HepG2 (cell line): ENCODE results near the gene ALPK3. TPM values are rescaled to one million over a fixed set of nuclear protein-coding genes. Genes with fewer than 3 reads are reported as not detected.
A peak's percentile ranks its signal among the peaks of the same experiment; 100 is the strongest.

ENCODE experiments used
- CHD4 ChIP-seq: fragments of 200-600 bp; sonication (generic); IDR thresholded peaks from 2 replicates; pipeline ENCODE4 v1.7.0; 2017; ENCODE audit warnings: mild to moderate bottlenecking, low read length, borderline replicate concordance
- EHMT2 ChIP-seq: fragments of 200-600 bp; sonication (generic); IDR thresholded peaks from 2 replicates; pipeline ENCODE4 v1.7.0; 2017; ENCODE audit warnings: antibody characterized with exemption, low read depth, low read length, borderline replicate concordance
- IRF2 ChIP-seq: IDR thresholded peaks from 2 replicates; pipeline ENCODE4 v1.6.1; 2018; ENCODE audit warnings: missing genetic modification reagents, missing compliant biosample characterization
- MLLT10 ChIP-seq: sonication (generic); formaldehyde crosslinking; IDR thresholded peaks from 2 replicates; pipeline ENCODE4 v1.4.0; 2020; ENCODE audit warnings: missing genetic modification reagents
- RBAK ChIP-seq: sonication (generic); formaldehyde crosslinking; IDR thresholded peaks from 2 replicates; pipeline ENCODE4 v1.5.1; 2020; ENCODE audit warnings: mild to moderate bottlenecking, missing genetic modification reagents
- RFX1 ChIP-seq: fragments of 450-650 bp; IDR thresholded peaks from 2 replicates; pipeline ENCODE4 v1.6.1; 2017
- SAP130 ChIP-seq: IDR thresholded peaks from 2 replicates; pipeline ENCODE4 v1.6.1; 2016; ENCODE audit warnings: low read depth
- THYN1 ChIP-seq: sonication (generic); formaldehyde crosslinking; IDR thresholded peaks from 2 replicates; pipeline ENCODE4 v1.8.1; 2023; ENCODE audit warnings: low read depth, mild to moderate bottlenecking, moderate library complexity, missing genetic modification reagents, borderline replicate concordance
- ZFX ChIP-seq: sonication (generic); formaldehyde crosslinking; IDR thresholded peaks from 2 replicates; pipeline ENCODE4 v1.4.0; 2020; ENCODE audit warnings: mild to moderate bottlenecking, low read depth, missing genetic modification reagents, moderate library complexity
- ZNF556 ChIP-seq: sonication (generic); formaldehyde crosslinking; IDR thresholded peaks from 2 replicates; pipeline ENCODE4 v1.4.0; 2020; ENCODE audit warnings: mild to moderate bottlenecking, missing genetic modification reagents, borderline replicate concordance
- ZNF768 ChIP-seq: sonication (generic); formaldehyde crosslinking; IDR thresholded peaks from 2 replicates; pipeline ENCODE4 v1.4.0; 2020; ENCODE audit warnings: missing genetic modification reagents
- polyA plus RNA-seq, 8 experiments: library from polyadenylated mRNA; depleted of rRNA in 3 of 8; stranded (reverse) in 7 of 8; unstranded in 1 of 8; fragments of >200 nt; fragmentation: Illumina TruSeq in 4 of 8; extraction: Trizol in 4 of 8; gene quantifications; 2 replicates each; pipeline versions ENCODE4 v1.2.1 to v1.2.3, GENCODE V29; 2011 to 2016; ENCODE audit warnings: low read depth in 4 of 8, missing spikeins in 1 of 8, mixed read lengths in 1 of 8; ENCODE audit not compliant: insufficient read depth in 1 of 8
- total RNA-seq, 5 experiments: library from RNA; depleted of rRNA; stranded (reverse); fragments of >200 nt; fragmentation: Illumina TruSeq; extraction: Trizol; gene quantifications; 2 replicates each; pipeline ENCODE4 v1.2.3, GENCODE V29; 2016; ENCODE audit warnings: low read depth in 1 of 5
- TF ChIP-seq, protein P1 (sequence below): IDR thresholded peaks from 2 replicates; pipeline ENCODE4 v1.6.1; 2018; ENCODE audit warnings: missing genetic modification reagents
- TF ChIP-seq, protein P2 (sequence below): sonication (generic); formaldehyde crosslinking; IDR thresholded peaks from 2 replicates; pipeline ENCODE4 v1.5.0; 2020; ENCODE audit warnings: mild to moderate bottlenecking, missing genetic modification reagents
- TF ChIP-seq, protein P3 (sequence below): IDR thresholded peaks from 2 replicates; pipeline ENCODE4 v1.6.1; 2016; ENCODE audit warnings: control low read depth
- TF ChIP-seq, protein P4 (sequence below): sonication (generic); formaldehyde crosslinking; IDR thresholded peaks from 2 replicates; pipeline ENCODE4 v1.4.0; 2020; ENCODE audit warnings: mild to moderate bottlenecking, low read depth, missing genetic modification reagents
- TF ChIP-seq, protein P5 (sequence below): sonication (generic); formaldehyde crosslinking; IDR thresholded peaks from 2 replicates; pipeline ENCODE4 v1.4.0; 2020; ENCODE audit warnings: missing genetic modification reagents
- TF ChIP-seq, protein P6 (sequence below): IDR thresholded peaks from 2 replicates; pipeline ENCODE4 v1.6.1; 2016; ENCODE audit warnings: low read depth, borderline replicate concordance
- TF ChIP-seq, protein P7 (sequence below): sonication (generic); formaldehyde crosslinking; conservative IDR thresholded peaks from 2 replicates; pipeline ENCODE4 v1.4.0; 2020; ENCODE audit warnings: missing genetic modification reagents
- TF ChIP-seq, protein P8 (sequence below): sonication (generic); formaldehyde crosslinking; IDR thresholded peaks from 2 replicates; pipeline ENCODE4 v1.5.0; 2020; ENCODE audit warnings: mild to moderate bottlenecking, low read depth, missing genetic modification reagents, borderline replicate concordance

The ALPK3 gene
- total and polyA plus RNA-seq, 2 of the 13 experiments (the other 11 are each of a cell fraction or from before 2014, with no cell fraction given) = 0.04 to 0.42 TPM

DNA sequence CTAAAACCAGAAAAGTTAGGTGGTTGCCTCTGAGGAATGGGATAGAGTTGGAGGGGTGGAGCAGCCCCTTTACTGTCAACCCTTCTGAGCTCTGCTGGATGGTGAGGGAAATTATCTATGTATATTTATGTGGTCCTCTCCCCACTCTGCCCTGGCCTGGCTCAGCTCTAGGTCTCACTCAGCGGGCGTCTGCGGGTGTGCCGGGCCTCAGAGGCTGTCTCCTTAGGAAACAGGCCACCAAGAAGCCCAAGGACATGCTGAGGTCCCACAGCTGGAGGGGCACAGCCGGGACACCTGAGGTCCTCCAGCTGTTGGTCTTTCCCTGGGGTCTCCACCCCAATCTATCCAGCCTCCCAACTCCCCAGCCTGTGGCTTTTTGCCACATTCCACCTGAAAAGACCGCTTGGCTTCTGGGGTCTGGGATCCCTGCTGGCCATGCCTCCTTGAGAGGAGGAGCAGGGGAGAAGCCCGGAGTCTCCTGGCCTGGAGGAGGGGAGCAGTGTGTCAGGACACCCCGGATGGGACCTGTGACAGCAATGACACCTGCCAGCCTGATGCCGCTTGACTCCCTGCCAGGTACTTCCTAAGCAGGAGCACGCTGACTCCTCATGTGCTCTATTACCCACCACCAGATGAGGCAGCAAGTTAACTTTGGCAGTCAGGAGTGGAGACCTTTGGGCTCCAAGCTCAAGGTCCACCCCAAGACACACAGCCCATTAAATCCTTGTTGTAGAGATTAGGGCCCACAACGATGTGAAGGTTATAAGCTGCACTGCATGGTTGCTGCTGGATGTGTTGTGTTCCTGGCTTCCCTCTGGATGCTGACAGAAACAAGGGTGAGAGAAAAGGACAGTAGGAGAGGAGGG is 67.0 kb downstream of the ALPK3 start, which contains the start of gene SLC28A1 (continued):
- TF ChIP-seq, protein P1, sequence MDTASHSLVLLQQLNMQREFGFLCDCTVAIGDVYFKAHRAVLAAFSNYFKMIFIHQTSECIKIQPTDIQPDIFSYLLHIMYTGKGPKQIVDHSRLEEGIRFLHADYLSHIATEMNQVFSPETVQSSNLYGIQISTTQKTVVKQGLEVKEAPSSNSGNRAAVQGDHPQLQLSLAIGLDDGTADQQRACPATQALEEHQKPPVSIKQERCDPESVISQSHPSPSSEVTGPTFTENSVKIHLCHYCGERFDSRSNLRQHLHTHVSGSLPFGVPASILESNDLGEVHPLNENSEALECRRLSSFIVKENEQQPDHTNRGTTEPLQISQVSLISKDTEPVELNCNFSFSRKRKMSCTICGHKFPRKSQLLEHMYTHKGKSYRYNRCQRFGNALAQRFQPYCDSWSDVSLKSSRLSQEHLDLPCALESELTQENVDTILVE (CRISPR knock-in tag) = 0 out of 2 replicates have a peak, but pooled peaks have one; percentile 18
- TF ChIP-seq EHMT2 (no peak), ZNF556 (CRISPR knock-in tag) (peak; percentile 24; the same call in 1 of the 2 replicates), IRF2 (CRISPR knock-in tag) (0 out of 2 replicates have a peak, but pooled peaks have one; percentile 36), ZFX (peak; percentile 74), RFX1 (no peak), THYN1 (CRISPR knock-in tag) (no peak), RBAK (CRISPR knock-in tag) (no peak), CHD4 (no peak), MLLT10 (CRISPR knock-in tag) (no peak), ZNF768 (no peak), SAP130 (peak; percentile 85)
- TF ChIP-seq, protein P2, sequence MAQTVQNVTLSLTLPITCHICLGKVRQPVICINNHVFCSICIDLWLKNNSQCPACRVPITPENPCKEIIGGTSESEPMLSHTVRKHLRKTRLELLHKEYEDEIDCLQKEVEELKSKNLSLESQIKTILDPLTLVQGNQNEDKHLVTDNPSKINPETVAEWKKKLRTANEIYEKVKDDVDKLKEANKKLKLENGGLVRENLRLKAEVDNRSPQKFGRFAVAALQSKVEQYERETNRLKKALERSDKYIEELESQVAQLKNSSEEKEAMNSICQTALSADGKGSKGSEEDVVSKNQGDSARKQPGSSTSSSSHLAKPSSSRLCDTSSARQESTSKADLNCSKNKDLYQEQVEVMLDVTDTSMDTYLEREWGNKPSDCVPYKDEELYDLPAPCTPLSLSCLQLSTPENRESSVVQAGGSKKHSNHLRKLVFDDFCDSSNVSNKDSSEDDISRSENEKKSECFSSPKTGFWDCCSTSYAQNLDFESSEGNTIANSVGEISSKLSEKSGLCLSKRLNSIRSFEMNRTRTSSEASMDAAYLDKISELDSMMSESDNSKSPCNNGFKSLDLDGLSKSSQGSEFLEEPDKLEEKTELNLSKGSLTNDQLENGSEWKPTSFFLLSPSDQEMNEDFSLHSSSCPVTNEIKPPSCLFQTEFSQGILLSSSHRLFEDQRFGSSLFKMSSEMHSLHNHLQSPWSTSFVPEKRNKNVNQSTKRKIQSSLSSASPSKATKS (CRISPR knock-in tag) = no peak
- TF ChIP-seq, protein P3, sequence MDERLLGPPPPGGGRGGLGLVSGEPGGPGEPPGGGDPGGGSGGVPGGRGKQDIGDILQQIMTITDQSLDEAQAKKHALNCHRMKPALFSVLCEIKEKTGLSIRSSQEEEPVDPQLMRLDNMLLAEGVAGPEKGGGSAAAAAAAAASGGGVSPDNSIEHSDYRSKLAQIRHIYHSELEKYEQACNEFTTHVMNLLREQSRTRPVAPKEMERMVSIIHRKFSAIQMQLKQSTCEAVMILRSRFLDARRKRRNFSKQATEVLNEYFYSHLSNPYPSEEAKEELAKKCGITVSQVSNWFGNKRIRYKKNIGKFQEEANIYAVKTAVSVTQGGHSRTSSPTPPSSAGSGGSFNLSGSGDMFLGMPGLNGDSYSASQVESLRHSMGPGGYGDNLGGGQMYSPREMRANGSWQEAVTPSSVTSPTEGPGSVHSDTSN (CRISPR knock-in tag) = no peak
- TF ChIP-seq, protein P4, sequence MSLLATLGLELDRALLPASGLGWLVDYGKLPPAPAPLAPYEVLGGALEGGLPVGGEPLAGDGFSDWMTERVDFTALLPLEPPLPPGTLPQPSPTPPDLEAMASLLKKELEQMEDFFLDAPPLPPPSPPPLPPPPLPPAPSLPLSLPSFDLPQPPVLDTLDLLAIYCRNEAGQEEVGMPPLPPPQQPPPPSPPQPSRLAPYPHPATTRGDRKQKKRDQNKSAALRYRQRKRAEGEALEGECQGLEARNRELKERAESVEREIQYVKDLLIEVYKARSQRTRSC (CRISPR knock-in tag) = no peak
- TF ChIP-seq, protein P5, sequence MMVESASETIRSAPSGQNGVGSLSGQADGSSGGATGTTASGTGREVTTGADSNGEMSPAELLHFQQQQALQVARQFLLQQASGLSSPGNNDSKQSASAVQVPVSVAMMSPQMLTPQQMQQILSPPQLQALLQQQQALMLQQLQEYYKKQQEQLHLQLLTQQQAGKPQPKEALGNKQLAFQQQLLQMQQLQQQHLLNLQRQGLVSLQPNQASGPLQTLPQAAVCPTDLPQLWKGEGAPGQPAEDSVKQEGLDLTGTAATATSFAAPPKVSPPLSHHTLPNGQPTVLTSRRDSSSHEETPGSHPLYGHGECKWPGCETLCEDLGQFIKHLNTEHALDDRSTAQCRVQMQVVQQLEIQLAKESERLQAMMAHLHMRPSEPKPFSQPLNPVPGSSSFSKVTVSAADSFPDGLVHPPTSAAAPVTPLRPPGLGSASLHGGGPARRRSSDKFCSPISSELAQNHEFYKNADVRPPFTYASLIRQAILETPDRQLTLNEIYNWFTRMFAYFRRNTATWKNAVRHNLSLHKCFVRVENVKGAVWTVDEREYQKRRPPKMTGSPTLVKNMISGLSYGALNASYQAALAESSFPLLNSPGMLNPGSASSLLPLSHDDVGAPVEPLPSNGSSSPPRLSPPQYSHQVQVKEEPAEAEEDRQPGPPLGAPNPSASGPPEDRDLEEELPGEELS (CRISPR knock-in tag) = no peak
- TF ChIP-seq, protein P6, sequence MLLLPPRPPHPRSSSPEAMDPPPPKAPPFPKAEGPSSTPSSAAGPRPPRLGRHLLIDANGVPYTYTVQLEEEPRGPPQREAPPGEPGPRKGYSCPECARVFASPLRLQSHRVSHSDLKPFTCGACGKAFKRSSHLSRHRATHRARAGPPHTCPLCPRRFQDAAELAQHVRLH = no peak
- TF ChIP-seq, protein P7, sequence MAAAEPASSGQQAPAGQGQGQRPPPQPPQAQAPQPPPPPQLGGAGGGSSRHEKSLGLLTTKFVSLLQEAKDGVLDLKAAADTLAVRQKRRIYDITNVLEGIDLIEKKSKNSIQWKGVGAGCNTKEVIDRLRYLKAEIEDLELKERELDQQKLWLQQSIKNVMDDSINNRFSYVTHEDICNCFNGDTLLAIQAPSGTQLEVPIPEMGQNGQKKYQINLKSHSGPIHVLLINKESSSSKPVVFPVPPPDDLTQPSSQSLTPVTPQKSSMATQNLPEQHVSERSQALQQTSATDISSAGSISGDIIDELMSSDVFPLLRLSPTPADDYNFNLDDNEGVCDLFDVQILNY (CRISPR knock-in tag) = no peak
- TF ChIP-seq, protein P8, sequence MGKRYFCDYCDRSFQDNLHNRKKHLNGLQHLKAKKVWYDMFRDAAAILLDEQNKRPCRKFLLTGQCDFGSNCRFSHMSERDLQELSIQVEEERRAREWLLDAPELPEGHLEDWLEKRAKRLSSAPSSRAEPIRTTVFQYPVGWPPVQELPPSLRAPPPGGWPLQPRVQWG (CRISPR knock-in tag) = no peak
